Measurements from ENCODE around the gene DUSP8.
"Not testable (repeated sequence)": the region's sequence is repeated elsewhere in the genome, so short reads cannot be mapped to it uniquely, and the experiment has no call there.

GRCh38 chr11:1595994-1596575 is 24.0 kb upstream of the DUSP8 start:
- TF ChIP-seq, protein P1, sequence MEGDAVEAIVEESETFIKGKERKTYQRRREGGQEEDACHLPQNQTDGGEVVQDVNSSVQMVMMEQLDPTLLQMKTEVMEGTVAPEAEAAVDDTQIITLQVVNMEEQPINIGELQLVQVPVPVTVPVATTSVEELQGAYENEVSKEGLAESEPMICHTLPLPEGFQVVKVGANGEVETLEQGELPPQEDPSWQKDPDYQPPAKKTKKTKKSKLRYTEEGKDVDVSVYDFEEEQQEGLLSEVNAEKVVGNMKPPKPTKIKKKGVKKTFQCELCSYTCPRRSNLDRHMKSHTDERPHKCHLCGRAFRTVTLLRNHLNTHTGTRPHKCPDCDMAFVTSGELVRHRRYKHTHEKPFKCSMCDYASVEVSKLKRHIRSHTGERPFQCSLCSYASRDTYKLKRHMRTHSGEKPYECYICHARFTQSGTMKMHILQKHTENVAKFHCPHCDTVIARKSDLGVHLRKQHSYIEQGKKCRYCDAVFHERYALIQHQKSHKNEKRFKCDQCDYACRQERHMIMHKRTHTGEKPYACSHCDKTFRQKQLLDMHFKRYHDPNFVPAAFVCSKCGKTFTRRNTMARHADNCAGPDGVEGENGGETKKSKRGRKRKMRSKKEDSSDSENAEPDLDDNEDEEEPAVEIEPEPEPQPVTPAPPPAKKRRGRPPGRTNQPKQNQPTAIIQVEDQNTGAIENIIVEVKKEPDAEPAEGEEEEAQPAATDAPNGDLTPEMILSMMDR (conservative IDR thresholded peaks at IDR 0.05; ENCODE audit: low read length): not testable (repeated sequence)
- TF ChIP-seq EZH2phosphoT487 (IDR thresholded peaks at IDR 0.05; ENCODE audit: borderline replicate concordance, low read depth, low read length): not testable (repeated sequence)
